22Rv1 (cell line): ENCODE results near the gene CREG1.

ENCODE experiments used
- ZFX ChIP-seq: fragments of 450-650 bp; IDR thresholded peaks from 2 replicates; pipeline ENCODE4 v1.6.1; 2017; ENCODE audit warnings: antibody characterized with exemption, borderline replicate concordance
- TF ChIP-seq, protein P1 (sequence below): fragments of 450-650 bp; IDR thresholded peaks from 2 replicates; pipeline ENCODE4 v1.5.1; 2017; ENCODE audit warnings: mild to moderate bottlenecking

DNA sequence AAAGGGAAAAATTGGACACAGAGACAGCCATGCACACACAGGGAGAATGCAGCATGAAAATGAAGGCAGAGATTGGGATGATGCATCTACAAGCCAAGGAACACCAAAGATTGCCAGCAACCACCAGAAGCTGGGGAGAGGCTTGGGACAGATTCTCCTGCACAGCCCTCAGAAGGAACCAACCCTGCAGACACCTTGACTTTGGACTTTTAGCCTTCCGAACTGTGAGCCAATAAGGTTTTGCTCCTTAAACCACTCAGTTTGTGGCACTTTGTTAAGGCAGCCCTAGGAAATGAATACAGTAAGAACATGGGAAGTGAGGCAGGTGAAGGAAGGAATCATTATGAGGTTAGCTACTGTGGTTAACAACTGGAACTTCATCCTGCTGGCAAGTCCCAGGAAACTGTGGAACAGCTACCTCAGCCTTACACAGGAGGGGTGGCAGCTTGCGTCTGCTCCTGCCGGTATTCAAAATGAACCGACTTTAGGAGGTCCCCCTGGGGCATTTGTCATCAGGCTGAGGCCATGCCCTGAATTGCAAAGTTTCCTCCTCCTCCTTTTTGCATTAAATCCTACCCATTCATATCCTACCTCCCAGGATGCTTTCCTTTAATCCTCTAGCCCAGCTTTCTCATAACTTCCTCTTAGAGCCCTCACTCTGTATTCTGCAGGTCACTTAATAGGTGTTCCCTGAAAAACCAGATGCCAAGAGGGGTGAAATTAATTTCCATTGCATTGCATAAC is 50.7 kb downstream of the CREG1 start:
- TF ChIP-seq, protein P1, sequence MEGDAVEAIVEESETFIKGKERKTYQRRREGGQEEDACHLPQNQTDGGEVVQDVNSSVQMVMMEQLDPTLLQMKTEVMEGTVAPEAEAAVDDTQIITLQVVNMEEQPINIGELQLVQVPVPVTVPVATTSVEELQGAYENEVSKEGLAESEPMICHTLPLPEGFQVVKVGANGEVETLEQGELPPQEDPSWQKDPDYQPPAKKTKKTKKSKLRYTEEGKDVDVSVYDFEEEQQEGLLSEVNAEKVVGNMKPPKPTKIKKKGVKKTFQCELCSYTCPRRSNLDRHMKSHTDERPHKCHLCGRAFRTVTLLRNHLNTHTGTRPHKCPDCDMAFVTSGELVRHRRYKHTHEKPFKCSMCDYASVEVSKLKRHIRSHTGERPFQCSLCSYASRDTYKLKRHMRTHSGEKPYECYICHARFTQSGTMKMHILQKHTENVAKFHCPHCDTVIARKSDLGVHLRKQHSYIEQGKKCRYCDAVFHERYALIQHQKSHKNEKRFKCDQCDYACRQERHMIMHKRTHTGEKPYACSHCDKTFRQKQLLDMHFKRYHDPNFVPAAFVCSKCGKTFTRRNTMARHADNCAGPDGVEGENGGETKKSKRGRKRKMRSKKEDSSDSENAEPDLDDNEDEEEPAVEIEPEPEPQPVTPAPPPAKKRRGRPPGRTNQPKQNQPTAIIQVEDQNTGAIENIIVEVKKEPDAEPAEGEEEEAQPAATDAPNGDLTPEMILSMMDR, result no peak
- TF ChIP-seq ZFX, result no peak
